Fibroblast of skin of right biceps (primary cell): ENCODE results near the gene OR2T29.
"Not testable (repeated sequence)": the region's sequence is repeated elsewhere in the genome, so short reads cannot be mapped to it uniquely, and the experiment has no call there.

Experiments
- DNase-seq: peaks from one replicate; pipeline ENCODE4 v3.0.0-alpha.2; 2013

OR2T29 gene, protein sequence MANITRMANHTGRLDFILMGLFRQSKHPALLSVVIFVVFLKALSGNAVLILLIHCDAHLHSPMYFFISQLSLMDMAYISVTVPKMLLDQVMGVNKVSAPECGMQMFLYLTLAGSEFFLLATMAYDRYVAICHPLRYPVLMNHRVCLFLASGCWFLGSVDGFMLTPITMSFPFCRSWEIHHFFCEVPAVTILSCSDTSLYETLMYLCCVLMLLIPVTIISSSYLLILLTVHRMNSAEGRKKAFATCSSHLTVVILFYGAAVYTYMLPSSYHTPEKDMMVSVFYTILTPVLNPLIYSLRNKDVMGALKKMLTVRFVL

DNA sequence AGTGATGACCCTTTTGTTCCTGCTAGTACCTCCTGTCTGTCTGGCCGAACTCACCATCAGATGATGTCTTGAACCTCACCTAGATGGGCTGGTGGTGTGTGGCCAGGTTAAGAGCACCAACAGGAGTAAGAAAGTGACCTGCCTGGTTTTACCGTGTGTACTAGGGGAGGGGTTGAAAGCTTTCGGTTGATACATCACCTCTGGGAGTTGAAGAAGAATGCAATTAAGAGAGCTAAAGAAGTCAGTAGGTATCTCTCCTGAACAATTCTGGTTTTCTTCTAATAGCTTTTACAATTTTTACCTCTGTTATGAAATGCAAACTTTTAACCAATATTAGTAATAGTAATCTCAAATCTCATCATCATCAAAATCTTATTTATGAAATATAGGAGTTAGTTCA is at the start of gene OR2T29:
TSS of gene OR2T29 (minus strand) at position 101 of the 400 bp plus-strand sequence. CDS start 3,281 bp downstream, outside the sequence.
- not testable (repeated sequence) for DNase-seq

DNA sequence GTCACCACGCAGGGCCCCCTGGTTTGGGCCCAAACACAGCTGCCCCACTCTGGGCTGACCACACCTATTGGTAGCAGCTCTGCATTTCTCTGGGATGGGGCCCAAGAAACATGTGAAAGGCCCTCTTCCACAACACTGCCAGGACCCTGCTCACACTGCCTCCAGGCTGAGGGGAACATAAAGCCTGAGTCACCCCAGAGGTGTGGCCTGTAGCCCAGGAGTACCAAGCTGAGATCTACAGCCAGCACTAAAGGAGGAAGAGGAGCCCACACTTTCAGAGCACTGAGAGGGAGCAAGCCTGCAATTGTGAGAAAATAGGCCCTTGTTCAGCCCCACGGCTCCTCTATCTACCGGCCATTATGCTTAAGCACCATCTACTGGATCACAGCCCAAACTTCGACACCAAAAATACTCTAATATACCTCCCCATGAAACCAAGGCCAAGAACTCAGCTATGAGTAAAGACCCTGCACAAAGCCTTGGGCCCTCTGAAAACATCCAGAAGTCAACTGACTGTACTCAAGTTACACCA is 49.4 kb upstream of the OR2T29 start:
- DNase-seq: no peak

DNA sequence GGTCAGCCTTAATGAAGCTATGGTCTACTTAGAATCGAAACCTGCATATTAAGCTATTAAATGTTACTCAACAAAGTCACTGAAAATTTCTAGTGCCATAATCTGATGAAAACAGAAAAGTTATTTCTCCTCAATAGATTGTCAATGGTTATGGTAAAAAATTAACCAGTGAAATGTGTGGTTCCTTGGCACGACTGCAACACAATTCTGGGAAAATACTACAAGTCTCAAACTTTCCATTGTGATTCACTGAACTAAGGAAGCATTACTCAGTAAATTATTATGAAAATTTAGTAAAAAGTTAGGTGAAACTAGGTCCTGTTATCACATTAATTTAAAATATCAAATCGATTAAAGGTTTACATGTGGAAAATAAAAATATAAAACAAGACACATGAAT is 47.7 kb upstream of the OR2T29 start:
- no peak for DNase-seq

DNA sequence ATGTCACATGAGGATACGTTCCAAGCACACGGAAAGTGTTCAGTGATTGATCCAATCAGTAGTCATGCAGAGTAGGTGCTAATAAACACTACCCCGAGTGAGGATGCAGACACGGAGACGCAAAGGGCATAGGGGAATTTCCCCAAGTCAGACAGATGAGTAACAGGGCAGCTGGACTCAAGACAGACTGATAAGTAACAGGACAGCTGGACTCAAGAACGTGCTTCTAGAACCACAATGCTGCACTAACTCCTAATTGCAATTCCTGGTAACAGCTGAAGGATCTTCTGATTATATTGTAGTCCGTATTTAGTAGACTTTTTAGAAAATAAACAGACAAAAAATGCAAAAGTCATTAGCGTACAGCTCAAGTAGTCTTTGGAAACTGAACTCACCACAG is 36.8 kb upstream of the OR2T29 start:
- DNase-seq: no peak

DNA sequence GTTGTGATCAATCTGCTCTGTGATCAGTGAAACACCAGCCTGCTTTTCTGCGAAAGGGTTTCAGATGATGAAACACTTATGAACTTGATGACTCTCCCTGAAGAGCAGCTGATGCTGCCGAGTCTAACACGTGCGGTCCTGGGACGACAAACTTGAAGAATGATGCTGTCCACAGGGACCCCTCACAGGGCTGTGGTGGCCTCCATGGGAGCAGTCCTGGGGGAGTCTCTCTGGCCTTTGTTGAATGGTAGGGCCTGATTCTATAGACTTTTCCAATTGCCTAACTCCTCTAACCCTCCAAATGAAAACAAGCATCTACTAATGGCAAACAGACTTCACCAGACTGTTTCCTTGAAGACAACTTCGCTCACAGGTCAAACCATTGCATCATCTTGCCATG is 35.0 kb upstream of the OR2T29 start, which contains the start of gene OR2T10:
TSS of gene OR2T10 (minus strand) at position 112 of the 400 bp plus-strand sequence. CDS start 3,932 bp downstream, outside the sequence.
- no peak for DNase-seq

DNA sequence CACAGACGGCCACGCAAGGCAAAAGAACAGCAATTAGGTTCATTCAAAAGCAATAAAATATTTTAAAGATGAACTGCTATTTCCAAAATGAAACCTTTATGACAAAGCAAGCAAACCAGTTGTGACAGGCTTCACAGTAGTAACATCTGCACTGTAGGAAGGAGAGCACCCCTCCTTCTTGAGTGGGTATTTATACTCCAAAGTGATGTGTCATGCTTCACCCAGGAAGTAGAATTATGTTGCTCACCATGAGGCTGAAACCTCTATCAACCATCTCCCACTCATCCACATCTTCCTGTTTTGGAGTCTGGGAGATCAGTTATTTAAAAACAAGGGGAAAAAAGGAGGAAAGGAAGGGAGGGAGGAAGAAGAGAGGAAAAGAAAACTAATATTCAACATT is 34.0 kb upstream of the OR2T29 start:
- no peak for DNase-seq

DNA sequence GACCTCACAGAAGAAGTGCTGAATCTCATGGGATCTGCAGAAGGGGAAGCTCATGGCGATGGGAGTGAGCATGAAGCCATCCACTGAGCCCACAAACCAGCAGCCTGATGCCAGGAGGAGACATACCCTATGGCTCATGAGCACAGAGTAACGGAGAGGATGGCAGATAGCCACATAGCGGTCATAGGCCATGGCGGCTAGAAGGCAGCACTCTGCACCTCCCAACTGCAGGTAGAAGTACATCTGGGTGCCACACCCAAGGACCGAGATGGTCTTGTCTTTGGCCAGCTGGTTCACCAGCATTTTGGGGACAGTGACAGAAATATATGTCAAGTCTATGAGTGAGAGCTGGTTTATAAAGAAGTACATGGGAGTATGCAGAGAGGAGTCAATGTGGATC is 30.7 kb upstream of the OR2T29 start:
- DNase-seq: no peak

DNA sequence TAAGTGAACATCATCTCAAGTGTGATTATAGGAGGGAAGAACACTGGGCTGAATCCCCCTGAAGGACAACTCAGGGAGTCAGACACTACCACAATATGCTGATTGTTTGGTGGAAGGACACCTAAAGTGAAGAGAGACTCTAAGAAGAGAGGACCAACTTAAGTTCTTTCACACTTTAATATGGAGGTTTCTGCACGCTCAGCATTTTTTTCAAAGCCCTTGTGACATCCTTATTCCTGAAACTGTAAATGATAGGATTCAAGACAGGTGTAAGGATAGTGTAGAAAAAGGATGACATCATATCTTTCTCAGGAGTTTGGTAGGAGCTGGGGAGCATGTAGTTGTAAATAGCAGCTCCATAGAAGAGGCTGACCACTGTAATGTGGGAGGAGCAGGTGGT is 30.1 kb upstream of the OR2T29 start:
- DNase-seq: no peak

DNA sequence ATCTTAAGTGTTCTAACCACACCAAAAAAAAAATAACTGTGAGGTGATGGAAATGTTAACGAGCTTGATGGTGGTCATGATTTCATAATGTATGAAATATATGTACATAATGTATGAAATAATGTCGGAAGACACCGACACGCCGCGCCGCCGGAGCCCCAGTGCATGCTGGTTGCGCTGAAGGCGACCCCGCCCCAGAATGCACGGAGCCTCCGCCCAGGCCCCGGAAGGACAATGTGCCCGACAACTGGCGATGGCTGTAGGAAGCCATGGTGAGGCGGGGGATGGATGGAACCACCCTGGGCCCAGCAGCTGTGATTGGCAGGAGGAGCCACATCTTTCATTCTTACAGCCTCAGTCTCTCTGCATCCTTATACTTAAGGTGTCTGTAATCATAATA is 27.5 kb upstream of the OR2T29 start:
- no peak for DNase-seq

DNA sequence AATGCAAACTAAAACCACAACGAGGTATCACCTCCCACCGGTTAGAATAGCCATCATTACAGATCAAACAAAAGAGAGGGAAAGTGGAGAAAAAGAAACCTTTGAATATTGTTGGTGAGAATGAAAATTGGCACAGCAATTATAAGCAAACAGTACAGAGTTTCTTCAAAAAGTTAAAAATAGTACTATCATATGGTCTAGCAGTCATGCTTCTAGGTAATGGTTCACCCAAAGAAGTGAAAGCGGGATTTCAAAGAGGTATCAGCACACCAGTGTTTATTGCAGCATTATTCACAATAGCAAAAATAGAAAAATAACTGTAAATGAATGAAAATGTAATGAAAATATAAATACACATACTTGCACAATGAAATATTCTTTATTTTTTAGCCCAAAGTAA is 26.8 kb upstream of the OR2T29 start:
- no peak for DNase-seq

DNA sequence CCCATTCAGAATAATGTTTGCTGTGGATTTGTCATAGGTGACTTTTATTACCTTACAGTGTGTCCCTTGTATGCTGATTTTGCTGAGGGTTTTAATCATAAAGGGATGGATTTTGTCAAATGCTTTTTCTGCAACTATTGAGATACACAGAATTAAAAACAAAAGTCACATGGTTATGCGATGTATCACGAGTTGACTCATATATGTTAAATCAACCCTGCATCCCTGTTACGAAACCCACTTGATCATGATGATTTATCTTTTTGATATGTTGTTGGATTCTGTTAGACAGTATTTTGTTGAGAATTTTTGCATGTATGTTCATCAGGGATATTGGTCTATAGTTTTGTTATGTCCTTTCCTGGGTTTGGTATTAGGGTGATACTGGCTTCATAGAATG is 22.7 kb upstream of the OR2T29 start:
- no peak for DNase-seq

DNA sequence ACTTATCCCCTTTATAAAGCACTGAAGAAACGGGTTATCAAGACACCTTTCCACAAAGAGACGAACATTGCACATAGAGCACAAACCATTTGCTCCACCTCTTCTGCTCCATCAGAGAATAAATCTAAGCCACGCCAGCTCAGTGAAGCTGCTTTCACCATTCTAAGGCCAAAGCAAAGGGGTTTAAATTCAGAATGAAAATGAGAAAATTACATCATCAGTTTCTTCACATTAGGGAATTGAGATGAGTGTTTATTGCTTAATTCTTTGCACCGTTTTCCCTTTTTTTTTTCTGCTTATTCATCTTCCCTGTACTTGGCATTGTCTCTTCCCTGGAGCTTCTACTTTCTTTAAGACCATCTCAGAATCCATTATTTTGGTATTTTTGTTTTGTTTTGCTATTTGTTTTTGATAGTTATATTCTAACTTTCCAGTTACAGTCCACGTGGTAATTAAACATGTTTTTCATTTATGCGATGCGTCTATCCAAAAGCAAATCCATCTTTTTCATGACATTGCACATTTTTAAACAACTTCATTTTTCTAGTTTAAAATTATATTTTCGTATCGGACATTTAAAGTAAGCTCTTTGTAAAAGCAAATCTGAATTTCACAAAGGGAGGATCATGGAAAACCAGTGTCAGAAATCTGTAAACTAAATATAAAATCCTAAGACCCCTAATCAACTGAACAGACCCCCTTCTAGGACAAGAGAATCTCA is 13.8 kb upstream of the OR2T29 start:
- DNase-seq: no peak

DNA sequence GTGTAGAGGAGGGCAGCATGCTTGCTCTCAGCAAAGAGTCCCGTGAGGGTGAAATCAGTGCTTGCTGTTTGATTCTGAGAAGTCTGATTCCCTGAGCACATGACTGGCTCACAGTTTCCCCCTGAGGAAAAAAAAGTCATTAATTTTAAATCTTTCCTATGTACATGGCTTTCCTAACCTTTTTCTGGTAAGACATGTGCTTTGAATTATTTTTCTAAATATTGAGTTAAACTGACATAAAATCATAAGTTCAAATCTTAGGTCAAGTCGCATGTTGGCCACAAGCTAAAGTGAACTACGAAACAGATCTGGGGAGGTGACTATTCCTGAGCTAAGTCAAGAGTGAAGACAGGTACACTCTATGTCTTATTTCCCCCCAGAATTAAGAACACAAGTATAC is 12.1 kb upstream of the OR2T29 start, which contains the start of gene OR2T34:
TSS of gene OR2T34 (minus strand) at position 101 of the 400 bp plus-strand sequence. CDS start at position 101, 0 bp downstream.
- DNase-seq: not testable (repeated sequence)

DNA sequence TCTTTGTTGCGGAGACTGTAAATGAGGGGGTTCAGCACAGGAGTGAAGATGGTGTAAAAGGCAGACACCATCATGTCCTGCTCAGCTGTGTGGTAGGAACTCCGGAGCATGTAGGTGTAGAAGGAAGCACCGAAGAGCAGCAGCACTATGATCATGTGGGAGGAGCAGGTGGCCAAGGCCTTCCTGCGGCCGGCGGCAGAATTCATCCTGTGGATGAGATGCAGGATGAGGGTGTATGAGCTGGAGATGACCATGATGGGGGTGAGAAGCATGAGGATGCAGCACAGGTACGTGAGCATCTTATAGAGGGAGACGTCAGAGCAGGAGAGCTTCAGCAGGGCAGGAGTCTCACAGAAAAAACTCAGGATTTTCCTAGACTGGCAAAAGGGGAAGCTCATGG is 11.3 kb upstream of the OR2T29 start:
- DNase-seq: not testable (repeated sequence)

DNA sequence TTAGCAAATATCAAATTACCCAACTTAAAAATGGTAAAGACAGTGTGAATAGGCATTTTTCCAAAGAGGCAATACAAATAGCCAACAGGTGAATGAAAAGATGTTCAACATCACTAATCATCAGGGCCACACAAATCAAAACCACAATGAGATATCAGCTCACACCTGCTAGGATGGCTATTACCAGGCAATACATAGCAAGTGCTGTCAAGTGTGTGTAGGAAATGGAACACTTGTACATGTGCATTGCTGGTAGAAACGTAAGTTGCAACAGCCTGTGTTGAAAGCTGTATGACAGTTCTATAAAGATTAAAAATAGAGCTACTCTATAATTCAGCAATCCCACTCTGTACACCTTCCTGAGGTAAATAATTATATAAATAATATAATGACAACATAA is 9.5 kb upstream of the OR2T29 start:
- DNase-seq: not testable (repeated sequence)

DNA sequence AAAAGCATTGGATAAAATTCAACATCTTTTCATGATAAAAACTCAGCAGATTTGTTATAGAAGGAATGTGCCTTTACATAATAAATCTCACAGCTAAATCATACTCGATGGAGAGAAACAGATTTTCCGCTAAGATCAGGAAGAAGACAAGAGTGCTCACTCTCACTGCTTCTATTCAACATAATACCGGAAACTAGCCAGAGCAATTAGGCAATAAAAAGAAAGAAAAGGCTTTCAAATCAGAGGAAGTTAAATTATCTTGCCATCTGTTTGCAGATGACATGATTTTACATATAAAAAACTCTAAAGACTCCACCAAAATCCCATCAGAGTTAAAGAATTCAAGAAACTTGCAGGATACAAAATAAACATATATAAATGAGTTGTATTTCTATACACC is 8.2 kb upstream of the OR2T29 start:
- not testable (repeated sequence) for DNase-seq

DNA sequence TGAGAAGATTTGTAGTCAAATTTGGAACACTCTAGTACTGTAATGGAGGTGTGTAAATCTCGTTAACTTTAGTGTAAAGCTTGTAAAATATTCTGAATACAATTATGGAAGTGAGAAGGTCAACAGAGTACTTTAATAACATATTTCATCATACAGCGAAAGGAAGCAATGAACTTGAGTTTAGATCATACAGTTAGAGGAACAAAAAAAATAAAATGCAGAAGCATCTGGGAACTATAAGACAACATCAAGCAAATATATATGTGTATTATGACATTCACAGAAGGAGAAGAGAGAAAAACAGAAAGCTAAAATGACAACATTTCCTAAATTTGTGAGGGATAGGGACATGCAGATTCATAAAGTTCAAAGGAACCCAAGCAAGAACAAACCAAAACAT is 6.5 kb upstream of the OR2T29 start:
- DNase-seq: not testable (repeated sequence)

DNA sequence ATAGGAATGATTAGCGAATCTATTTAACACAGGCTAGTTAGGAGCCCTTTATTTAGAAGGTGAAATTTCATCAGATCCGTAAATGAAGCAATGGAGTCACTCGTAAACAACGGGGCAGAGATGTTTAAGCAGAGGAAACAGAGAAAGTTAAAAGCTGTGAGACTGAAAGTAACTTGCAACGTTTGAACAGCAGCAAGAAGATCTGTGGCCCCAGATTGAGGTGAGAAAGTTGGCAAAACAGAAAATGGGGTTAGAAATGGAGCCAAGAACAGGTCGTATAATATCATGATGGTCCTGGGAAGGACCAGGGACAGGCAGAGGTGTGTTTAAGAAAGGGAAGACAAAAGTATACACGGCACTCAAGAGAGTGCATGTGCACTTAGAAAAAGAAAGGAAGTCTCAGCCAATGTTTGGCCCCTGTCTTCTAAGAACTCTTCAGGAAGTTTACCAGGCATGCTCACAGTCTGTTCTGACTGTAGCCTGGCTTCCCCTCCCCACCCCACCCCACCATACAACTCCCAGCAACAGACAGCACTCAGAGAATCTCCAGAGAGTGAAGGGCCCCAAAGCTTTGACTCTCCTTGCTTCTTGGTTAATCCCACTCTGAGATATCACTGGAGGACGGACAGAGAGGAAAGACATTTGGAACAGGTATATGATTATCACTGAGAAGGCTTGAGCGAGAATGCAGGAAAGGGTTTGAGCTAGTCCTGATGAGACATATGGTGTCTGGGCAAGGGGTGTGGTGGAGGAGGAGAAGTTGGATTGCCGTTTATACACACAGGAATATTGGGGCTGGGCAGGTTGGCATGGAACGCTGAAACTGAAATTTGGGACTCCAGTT is 3.2 kb upstream of the OR2T29 start:
- not testable (repeated sequence) for DNase-seq

DNA sequence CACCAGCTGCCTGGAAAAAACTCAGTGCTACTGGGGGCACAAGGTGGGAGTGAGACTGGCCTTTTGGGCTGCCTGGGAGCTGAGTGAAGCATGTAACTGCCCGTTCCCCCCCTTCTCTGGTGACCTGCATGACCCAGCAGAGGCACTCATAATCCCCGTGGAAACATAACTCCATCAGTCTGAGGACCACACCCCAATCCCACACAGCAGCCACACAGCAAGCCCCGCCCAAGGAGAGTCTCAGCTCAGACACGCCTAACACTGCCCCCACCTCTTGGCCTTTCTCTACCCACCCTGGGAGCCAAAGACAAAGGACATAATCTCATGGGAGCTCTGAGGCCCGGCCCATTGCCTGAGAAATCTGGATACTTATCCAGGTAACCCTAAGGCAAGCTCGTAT is 11.5 kb downstream of the OR2T29 start:
- DNase-seq: not testable (repeated sequence)

DNA sequence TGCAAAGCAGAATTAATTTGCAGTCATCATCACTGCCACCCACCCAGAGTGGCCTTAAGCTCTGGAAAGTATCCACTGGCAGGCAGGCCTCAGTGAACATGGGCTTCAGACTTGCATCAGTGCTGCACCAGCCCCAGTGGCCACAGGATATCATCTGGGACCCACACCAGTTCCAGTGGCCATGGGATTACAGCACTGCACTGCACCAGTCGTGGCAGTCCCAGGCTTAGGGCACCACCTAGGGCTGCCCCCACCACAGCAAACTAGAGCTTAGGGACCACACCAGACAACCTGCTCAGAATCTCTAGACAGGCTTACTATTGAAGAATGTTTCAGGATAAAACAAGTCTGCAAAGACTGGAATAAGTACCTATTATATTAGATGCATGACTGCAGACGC is 15.2 kb downstream of the OR2T29 start:
- DNase-seq: not testable (repeated sequence)

DNA sequence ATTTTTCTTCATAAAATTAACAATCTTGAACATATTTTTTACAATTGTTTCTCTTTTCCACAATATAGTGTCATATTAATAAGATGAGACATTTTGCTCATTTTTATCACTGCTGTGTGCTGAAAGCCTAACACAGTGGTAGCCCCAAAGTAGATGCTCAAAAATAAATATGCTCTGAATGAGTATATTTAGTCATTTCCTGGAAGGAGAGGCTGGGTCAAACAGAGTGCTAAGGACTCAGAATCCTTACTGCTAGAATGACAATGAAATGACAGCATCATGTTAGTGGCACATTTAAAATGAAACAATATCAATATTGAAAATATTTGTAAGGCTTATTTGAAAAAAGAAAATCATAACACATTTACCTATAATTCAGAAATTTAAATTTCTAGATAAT is 25.1 kb downstream of the OR2T29 start:
- not testable (repeated sequence) for DNase-seq

DNA sequence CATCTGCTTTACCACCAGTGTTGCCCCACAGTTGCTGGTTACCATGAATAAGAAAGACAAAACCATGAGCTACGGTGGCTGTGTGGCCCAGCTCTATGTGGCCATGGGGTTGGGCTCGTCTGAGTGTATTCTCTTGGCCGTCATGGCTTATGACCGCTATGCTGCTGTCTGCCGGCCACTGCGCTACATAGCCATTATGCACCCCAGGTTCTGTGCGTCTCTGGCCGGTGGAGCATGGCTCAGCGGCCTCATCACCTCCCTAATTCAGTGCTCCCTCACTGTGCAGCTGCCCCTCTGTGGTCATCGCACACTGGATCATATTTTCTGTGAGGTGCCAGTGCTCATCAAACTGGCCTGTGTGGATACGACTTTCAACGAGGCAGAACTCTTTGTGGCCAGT is 40.7 kb downstream of the OR2T29 start:
- no peak for DNase-seq

DNA sequence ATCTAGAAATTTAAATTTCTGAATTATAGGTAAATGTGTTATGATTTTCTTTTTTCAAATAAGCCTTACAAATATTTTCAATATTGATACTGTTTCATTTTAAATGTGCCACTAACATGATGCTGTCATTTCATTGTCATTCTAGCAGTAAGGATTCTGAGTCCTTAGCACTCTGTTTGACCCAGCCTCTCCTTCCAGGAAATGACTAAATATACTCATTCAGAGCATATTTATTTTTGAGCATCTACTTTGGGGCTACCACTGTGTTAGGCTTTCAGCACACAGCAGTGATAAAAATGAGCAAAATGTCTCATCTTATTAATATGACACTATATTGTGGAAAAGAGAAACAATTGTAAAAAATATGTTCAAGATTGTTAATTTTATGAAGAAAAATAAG is 52.4 kb downstream of the OR2T29 start:
- not testable (repeated sequence) for DNase-seq
